Neutrophil (primary cell): Measurements from ENCODE around the gene OXER1.

Source experiments
- H3K27ac ChIP-seq: fragments of 200-600 bp; sonication (generic); 2 replicates; pipeline ENCODE4 v1.5.1; 2016; ENCODE audit warnings: mild to moderate bottlenecking, moderate library complexity
- H3K27me3 ChIP-seq: fragments of 200-600 bp; sonication (generic); 2 replicates; pipeline ENCODE4 v1.6.0; 2016; ENCODE audit warnings: mild to moderate bottlenecking
- H3K36me3 ChIP-seq: fragments of 200-600 bp; sonication (generic); 2 replicates; pipeline ENCODE4 v1.5.1; 2017
- H3K4me1 ChIP-seq, 2 experiments: fragments of 200-600 bp in 1 of 2; sonication (generic) in 1 of 2; 1 replicate in 1 of 2; 2 replicates in 1 of 2; pipeline versions ENCODE4 v1.5.1 to v1.6.1; 2013 to 2016; ENCODE audit warnings: low read depth in 1 of 2, low read length in 1 of 2, mild to moderate bottlenecking in 1 of 2, moderate library complexity in 1 of 2; ENCODE audit not compliant: control insufficient read depth in 1 of 2, insufficient read depth in 1 of 2
- H3K4me3 ChIP-seq, 2 experiments: fragments of 200-600 bp in 1 of 2; sonication (generic) in 1 of 2; 1 replicate in 1 of 2; 2 replicates in 1 of 2; pipeline ENCODE4 v1.5.1; 2013 to 2016; ENCODE audit warnings: low read depth in 1 of 2, low read length in 1 of 2, mild to moderate bottlenecking in 1 of 2, moderate library complexity in 1 of 2
- H3K9me3 ChIP-seq: fragments of 200-600 bp; sonication (generic); 2 replicates; pipeline ENCODE4 v1.5.1; 2016
- TF ChIP-seq, protein P1 (sequence below): fragments of 200-600 bp; sonication (generic); IDR thresholded peaks from 2 replicates; pipeline ENCODE4 v1.5.1; 2016; ENCODE audit warnings: antibody characterized with exemption

The OXER1 gene

DNA sequence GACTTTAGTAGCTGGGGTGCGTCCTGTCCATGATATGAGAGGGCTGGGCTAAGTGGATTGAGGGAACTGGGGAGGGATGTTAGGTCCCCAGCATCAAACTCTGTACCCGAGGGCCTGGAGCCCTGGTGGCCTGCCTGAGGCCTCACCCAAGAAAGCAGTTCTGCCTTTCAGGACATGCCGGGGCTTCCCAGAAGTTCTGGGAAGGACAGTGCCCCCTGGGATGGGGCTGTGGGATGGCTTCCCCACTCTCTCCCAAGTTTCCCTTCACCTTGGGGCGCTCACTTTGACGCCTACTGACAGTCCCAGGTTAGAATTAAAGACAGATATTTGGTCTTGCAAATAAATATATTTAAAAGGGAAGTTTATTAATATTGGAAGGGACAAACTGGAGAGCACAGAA, 1.8 kb downstream of the OXER1 start:
- H3K27ac ChIP-seq = peak overlapping the region; percentile 89
- peak overlapping the region; percentile 68 to 76 for H3K4me3 ChIP-seq
- TF ChIP-seq, protein P1, sequence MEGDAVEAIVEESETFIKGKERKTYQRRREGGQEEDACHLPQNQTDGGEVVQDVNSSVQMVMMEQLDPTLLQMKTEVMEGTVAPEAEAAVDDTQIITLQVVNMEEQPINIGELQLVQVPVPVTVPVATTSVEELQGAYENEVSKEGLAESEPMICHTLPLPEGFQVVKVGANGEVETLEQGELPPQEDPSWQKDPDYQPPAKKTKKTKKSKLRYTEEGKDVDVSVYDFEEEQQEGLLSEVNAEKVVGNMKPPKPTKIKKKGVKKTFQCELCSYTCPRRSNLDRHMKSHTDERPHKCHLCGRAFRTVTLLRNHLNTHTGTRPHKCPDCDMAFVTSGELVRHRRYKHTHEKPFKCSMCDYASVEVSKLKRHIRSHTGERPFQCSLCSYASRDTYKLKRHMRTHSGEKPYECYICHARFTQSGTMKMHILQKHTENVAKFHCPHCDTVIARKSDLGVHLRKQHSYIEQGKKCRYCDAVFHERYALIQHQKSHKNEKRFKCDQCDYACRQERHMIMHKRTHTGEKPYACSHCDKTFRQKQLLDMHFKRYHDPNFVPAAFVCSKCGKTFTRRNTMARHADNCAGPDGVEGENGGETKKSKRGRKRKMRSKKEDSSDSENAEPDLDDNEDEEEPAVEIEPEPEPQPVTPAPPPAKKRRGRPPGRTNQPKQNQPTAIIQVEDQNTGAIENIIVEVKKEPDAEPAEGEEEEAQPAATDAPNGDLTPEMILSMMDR = no peak
- peaks cover 70 to 72% of the 10 kb centered on the region in 2 experiments for H3K4me1 ChIP-seq
- no peaks in the 10 kb centered on the region for H3K36me3 ChIP-seq
- no peaks in the 10 kb centered on the region for H3K27me3 ChIP-seq
- H3K9me3 ChIP-seq = no peaks in the 10 kb centered on the region

DNA sequence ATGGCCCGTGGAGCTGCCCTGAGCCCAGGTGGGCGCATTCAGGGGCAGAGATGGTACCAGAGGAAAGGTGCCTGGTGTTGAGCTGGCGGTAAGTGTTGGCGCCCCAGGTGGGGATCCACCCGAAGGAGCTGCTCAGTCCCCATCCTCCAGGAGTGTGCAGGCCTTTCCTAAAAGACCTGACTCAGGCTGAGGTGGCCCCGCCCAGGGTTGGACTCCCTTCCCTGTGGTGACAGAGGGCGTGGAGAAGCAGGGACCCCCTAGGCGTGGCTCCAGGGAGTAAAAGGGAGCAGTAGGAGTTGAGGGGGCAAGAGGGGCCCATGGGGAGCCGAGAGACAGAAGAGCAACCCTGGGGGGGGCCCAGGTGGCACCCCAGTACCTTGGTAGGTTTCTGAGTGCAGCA, 2.4 kb downstream of the OXER1 start:
- Histone ChIP-seq H3K36me3 (no peaks in the 10 kb centered on the region), H3K27ac (peak overlapping the region; percentile 89), H3K9me3 (no peaks in the 10 kb centered on the region), H3K4me1 (peaks cover 66% of the 10 kb centered on the region in 2 experiments), H3K27me3 (no peaks in the 10 kb centered on the region), H3K4me3 (peak overlapping the region; percentile 68 to 76)
- TF ChIP-seq, protein P1 = no peak

DNA sequence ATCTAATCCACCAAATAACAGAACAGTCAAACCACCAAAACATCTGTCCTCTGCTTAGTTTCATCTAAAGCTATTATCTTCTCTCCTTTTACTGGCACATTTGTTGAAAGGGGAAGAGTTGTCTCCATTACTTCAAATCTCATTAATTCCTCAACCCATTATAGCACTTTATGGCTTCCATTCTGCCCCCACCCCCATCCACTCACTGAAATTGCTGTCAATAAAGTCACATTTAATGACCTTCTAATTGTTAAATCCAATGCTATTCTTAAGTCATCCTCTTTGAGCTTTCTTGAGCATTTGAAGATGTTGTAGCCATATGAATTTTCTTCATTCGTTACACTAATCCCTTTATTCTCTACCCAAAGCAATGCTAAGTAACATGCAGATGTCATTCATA, 5.2 kb downstream of the OXER1 start:
- peaks cover 65 to 68% of the 10 kb centered on the region in 2 experiments for H3K4me1 ChIP-seq
- no peaks in the 10 kb centered on the region for H3K9me3 ChIP-seq
- peak overlapping the region; percentile 89 for H3K27ac ChIP-seq
- TF ChIP-seq, protein P1 = no peak
- H3K4me3 ChIP-seq = no peak overlapping the region
- no peaks in the 10 kb centered on the region for H3K36me3 ChIP-seq
- no peaks in the 10 kb centered on the region for H3K27me3 ChIP-seq

DNA sequence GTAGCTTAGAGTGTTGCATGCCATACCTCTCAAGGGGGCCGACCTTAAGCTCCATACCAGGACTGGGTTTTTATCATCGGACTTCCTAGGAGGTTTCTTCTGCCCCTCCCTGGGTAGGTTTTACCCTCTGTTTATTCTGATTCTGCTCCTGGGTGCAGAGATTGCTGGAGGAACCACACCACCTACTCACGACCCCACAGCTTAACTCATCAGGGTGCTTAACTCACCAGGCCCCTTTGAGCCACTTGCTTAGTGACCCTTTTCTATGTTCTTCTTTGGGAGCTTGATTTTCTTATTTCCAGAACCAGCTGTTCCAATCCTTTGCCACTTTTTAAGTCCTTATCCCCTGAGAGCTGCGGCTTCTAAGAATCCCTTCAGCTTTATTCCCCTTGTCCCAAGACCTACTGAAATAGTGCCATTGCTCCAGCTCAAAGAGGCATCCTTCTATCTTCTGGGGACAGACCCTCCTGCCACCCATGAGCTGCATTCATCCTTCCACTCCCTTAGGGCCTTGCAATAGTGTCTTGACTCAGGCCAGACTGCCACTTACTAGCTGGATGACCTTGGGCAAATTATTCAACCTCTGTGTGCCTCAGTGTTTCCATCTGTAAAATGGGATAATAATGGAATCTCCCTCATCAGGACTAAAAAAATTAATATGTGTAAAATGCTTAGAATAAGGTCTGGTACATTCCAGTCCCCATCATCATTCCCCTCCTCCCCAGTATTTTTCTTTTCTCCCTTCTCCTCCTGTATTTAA, 5.8 kb downstream of the OXER1 start:
- Histone ChIP-seq H3K36me3 (no peaks in the 10 kb centered on the region), H3K27me3 (no peaks in the 10 kb centered on the region), H3K4me1 (peaks cover 65 to 68% of the 10 kb centered on the region in 2 experiments), H3K27ac (no peak overlapping the region), H3K4me3 (no peak overlapping the region), H3K9me3 (no peaks in the 10 kb centered on the region)
- TF ChIP-seq, protein P1 = no peak

DNA sequence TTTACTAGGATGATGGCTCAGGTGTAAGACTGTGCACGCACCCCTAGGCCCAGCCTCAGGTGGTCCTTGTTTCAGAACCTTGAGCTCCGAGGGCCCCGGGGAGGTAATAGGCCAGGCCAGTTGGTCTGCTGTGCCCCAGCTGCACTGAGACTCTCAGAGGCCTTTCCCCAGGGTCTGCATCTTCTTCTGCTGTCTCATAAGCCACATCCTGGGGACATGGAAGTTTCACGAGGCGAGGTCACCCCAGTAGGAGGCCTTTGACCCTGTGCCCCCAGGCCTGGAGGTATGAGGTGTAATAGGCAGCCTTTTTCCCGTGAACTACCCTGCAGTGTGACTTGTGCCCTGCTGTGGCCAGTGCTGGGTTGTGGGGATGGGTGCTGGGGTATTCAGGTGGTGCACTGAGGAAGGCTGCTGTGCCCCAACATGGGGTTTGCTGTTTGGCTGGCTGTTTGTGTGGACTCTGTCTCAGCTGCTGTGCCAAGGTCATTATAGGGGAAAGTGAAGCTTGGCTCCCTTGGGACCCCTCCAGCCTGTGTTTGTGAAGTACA, 6.9 kb downstream of the OXER1 start:
- no peaks in the 10 kb centered on the region for H3K9me3 ChIP-seq
- TF ChIP-seq, protein P1 = no peak
- H3K27me3 ChIP-seq = no peaks in the 10 kb centered on the region
- no peak overlapping the region for H3K4me3 ChIP-seq
- no peaks in the 10 kb centered on the region for H3K36me3 ChIP-seq
- peaks cover 65 to 68% of the 10 kb centered on the region in 2 experiments for H3K4me1 ChIP-seq
- no peak overlapping the region for H3K27ac ChIP-seq
